BLaER1 treated with 17β-estradiol and CSF1 and Interleukin-3, amounts not matched to agents 10 nM and 100 nM (cell line): Measurements from ENCODE around the gene FAM174B.

Source experiments
- H3K27ac ChIP-seq, 11 experiments: shearing (Covaris generic); formaldehyde crosslinking; 2 replicates each; pipeline ENCODE4 v1.8.1; 2022
- H3K27me3 ChIP-seq, 11 experiments: shearing (Covaris generic); formaldehyde crosslinking; 2 replicates each; pipeline ENCODE4 v1.8.1; 2022
- H3K36me3 ChIP-seq, 11 experiments: shearing (Covaris generic); formaldehyde crosslinking; 2 replicates each; pipeline ENCODE4 v1.8.1; 2022
- H3K4me1 ChIP-seq, 10 experiments: shearing (Covaris generic); formaldehyde crosslinking; 2 replicates each; pipeline ENCODE4 v1.8.1; 2022
- H3K4me2 ChIP-seq, 11 experiments: shearing (Covaris generic); formaldehyde crosslinking; 2 replicates each; pipeline ENCODE4 v1.8.1; 2022
- H3K4me3 ChIP-seq, 10 experiments: shearing (Covaris generic); formaldehyde crosslinking; 2 replicates each; pipeline ENCODE4 v1.8.1; 2022
- H3K9ac ChIP-seq, 11 experiments: shearing (Covaris generic); formaldehyde crosslinking; 2 replicates each; pipeline ENCODE4 v1.8.1; 2022
- H3K9me3 ChIP-seq, 11 experiments: shearing (Covaris generic); formaldehyde crosslinking; replicated peaks in 1 of 11; 2 replicates each; pipeline ENCODE4 v1.8.1; 2022
- H4K20me1 ChIP-seq, 11 experiments: shearing (Covaris generic); formaldehyde crosslinking; 2 replicates each; pipeline ENCODE4 v1.8.1; 2022
- Cebpa-rat ChIP-seq, 11 experiments: shearing (Covaris generic); IDR thresholded peaks; 2 replicates each; pipeline ENCODE4 v1.8.1; 2022

Gene FAM174B

DNA sequence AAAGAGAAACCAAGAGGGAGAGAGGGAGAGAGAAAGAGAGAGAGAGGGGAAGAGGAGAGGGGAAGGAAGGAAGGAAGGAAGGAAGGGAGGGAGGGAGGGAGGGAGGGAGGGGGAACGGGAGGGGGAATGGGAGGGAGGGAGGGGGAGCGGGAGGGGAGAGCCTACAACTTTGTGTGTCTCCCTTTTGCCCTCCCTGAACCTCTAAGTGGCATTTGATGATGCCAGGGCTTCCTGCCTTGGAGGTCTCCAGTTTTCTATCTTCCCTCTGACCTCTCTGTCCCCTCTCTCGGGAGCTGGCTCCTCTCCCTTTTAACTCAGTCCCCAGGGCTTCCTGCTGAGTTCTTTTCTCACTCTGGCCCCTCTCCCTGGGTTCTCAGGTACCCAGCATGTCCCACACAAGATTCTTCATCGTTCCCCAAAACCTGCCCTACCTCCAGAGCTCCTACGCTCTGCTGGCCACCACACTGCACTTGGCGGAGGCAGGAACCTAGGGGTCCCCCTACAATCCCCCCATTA is 12.5 kb upstream of the FAM174B start:
- H3K9ac ChIP-seq = no peak overlapping the region
- peak overlapping the region in 1 of 11 experiments; percentile 45; a peak in 1 of 22 replicates for H3K27ac ChIP-seq
- peaks cover 0 to 34% (median 16%) of the 10 kb centered on the region in 10 experiments; a peak in 16 of 20 replicates for H3K4me1 ChIP-seq
- H3K9me3 ChIP-seq = no peaks in the 10 kb centered on the region
- H3K36me3 ChIP-seq = no peaks in the 10 kb centered on the region
- no peak overlapping the region for H3K4me3 ChIP-seq
- H4K20me1 ChIP-seq = no peaks in the 10 kb centered on the region
- no peaks in the 10 kb centered on the region for H3K27me3 ChIP-seq
- TF ChIP-seq Cebpa-rat (IDR thresholded peaks at IDR 0.05) = no peak
- H3K4me2 ChIP-seq = peak overlapping the region in 7 of 11 experiments; percentile 35 to 67 (median 57); a peak in 10 of 22 replicates

- TF ChIP-seq Cebpa-rat (IDR thresholded peaks at IDR 0.05) = no peak
- H3K27ac ChIP-seq = peak overlapping the region in 2 of 11 experiments; percentile 8 to 18; a peak in 2 of 22 replicates
- H3K4me2 ChIP-seq = peak overlapping the region in 8 of 11 experiments; percentile 14 to 67 (median 56); a peak in 14 of 22 replicates
- H3K9ac ChIP-seq = no peak overlapping the region
- no peaks in the 10 kb centered on the region for H3K27me3 ChIP-seq
- no peak overlapping the region for H3K4me3 ChIP-seq
- H3K9me3 ChIP-seq = no peaks in the 10 kb centered on the region
- no peaks in the 10 kb centered on the region for H4K20me1 ChIP-seq
- peaks cover 0 to 34% (median 16%) of the 10 kb centered on the region in 10 experiments; a peak in 16 of 20 replicates for H3K4me1 ChIP-seq
- no peaks in the 10 kb centered on the region for H3K36me3 ChIP-seq
Measured at GRCh38 chr15:92667287-92667904, 11.8 kb upstream of the FAM174B start.

GRCh38 chr15:92666780-92667179 is 11.2 kb upstream of the FAM174B start:
- Histone ChIP-seq H3K9me3 (no peaks in the 10 kb centered on the region), H3K36me3 (no peaks in the 10 kb centered on the region), H3K27me3 (no peaks in the 10 kb centered on the region), H3K27ac (peak overlapping the region in 2 of 11 experiments; percentile 8 to 18; a peak in 1 of 22 replicates), H3K4me3 (no peak overlapping the region), H4K20me1 (no peaks in the 10 kb centered on the region), H3K9ac (no peak overlapping the region), H3K4me2 (peak overlapping the region in 8 of 11 experiments; percentile 14 to 67 (median 56); a peak in 13 of 22 replicates), H3K4me1 (peaks cover 0 to 34% (median 16%) of the 10 kb centered on the region in 10 experiments; a peak in 16 of 20 replicates)
- 0 out of 22 replicates have a peak, but pooled peaks of 1 of the 11 experiments have one; percentile 18 for TF ChIP-seq Cebpa-rat (IDR thresholded peaks at IDR 0.05)

GRCh38 chr15:92665100-92665555 is 9.6 kb upstream of the FAM174B start:
- Histone ChIP-seq H3K4me2 (peak overlapping the region in 5 of 11 experiments; percentile 6 to 29 (median 16); a peak in 2 of 22 replicates), H3K9me3 (no peaks in the 10 kb centered on the region), H3K9ac (no peak overlapping the region), H3K4me3 (no peak overlapping the region), H3K27ac (no peak overlapping the region), H4K20me1 (no peaks in the 10 kb centered on the region), H3K36me3 (no peaks in the 10 kb centered on the region), H3K27me3 (no peaks in the 10 kb centered on the region), H3K4me1 (peaks cover 0 to 34% (median 16%) of the 10 kb centered on the region in 10 experiments; a peak in 16 of 20 replicates)
- no peak for TF ChIP-seq Cebpa-rat (IDR thresholded peaks at IDR 0.05)

- TF ChIP-seq Cebpa-rat (IDR thresholded peaks at IDR 0.05) = no peak
- Histone ChIP-seq H3K9ac (no peak overlapping the region), H3K4me1 (peaks cover 0 to 34% (median 16%) of the 10 kb centered on the region in 10 experiments; a peak in 16 of 20 replicates), H3K4me2 (no peak overlapping the region), H3K27me3 (no peaks in the 10 kb centered on the region), H3K36me3 (no peaks in the 10 kb centered on the region), H3K9me3 (no peaks in the 10 kb centered on the region), H3K4me3 (no peak overlapping the region), H4K20me1 (no peaks in the 10 kb centered on the region), H3K27ac (no peak overlapping the region)
Measured at GRCh38 chr15:92664178-92664900, 8.8 kb upstream of the FAM174B start.

DNA sequence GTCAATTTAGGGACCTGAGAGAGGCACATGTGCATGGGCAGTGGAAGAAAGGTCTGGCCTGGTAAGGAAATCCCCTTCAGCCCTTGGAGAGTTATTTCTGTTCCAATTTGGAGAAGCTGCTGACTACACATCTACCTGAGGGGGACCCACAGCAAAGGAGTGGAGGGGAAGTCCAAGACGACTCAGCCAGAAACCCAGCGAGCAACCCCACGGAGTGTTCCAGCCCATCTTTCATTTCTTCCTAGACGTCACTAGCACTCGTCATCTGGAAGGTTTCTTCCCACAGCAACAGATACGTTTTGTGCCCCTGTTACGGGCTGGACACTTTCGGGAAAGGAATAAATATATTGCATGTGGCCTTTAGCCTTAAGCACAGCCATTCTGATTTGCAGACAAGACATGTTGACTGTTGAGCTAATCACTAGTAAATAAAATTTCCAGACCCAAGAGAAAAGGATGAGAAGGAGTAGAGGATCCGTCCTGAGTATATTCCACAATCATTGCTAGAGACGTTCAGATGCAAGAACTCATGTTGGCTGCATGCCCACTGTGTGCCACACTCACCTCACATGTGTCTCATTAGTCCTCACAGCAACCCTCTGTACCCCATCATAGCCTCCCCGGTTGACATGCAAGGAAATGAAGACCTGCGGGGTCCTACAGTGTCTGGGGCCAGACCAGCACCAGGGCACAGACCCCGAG is 7.8 kb upstream of the FAM174B start:
- Histone ChIP-seq H3K9ac (no peak overlapping the region), H3K27me3 (no peaks in the 10 kb centered on the region), H3K9me3 (no peaks in the 10 kb centered on the region), H3K36me3 (no peaks in the 10 kb centered on the region), H3K4me1 (peaks cover 0 to 34% (median 16%) of the 10 kb centered on the region in 10 experiments; a peak in 16 of 20 replicates), H3K27ac (no peak overlapping the region), H4K20me1 (no peaks in the 10 kb centered on the region), H3K4me3 (no peak overlapping the region), H3K4me2 (no peak overlapping the region)
- TF ChIP-seq Cebpa-rat (IDR thresholded peaks at IDR 0.05) = no peak

- Histone ChIP-seq H3K9ac (no peak overlapping the region), H3K27ac (no peak overlapping the region), H4K20me1 (no peaks in the 10 kb centered on the region), H3K4me1 (peaks cover 0 to 29% (median 12%) of the 10 kb centered on the region in 10 experiments; a peak in 16 of 20 replicates), H3K27me3 (0 out of 22 replicates have a peak, but pooled peaks cover 0 to 1% (median 0%) of the 10 kb centered on the region in 11 experiments), H3K4me3 (no peak overlapping the region), H3K4me2 (no peak overlapping the region), H3K9me3 (no peaks in the 10 kb centered on the region), H3K36me3 (no peaks in the 10 kb centered on the region)
- TF ChIP-seq Cebpa-rat (IDR thresholded peaks at IDR 0.05) = no peak
Measured at GRCh38 chr15:92662762-92663161, 7.2 kb upstream of the FAM174B start.

GRCh38 chr15:92661956-92662355 is 6.4 kb upstream of the FAM174B start:
- peaks cover 0 to 21% (median 4%) of the 10 kb centered on the region in 10 experiments; a peak in 14 of 20 replicates for H3K4me1 ChIP-seq
- TF ChIP-seq Cebpa-rat (IDR thresholded peaks at IDR 0.05) = no peak

More at GRCh38 chr15:92661956-92662355, 6.4 kb upstream of the FAM174B start:
- Histone ChIP-seq H3K4me2 (no peak overlapping the region), H3K9ac (no peak overlapping the region), H3K4me3 (no peak overlapping the region), H3K27me3 (peaks cover 0 to 9% (median 3%) of the 10 kb centered on the region in 11 experiments; a peak in 19 of 22 replicates), H3K36me3 (no peaks in the 10 kb centered on the region), H3K27ac (no peak overlapping the region), H4K20me1 (no peaks in the 10 kb centered on the region), H3K9me3 (peaks cover under 1 to 3% (median 1%) of the 10 kb centered on the region in 11 experiments; a peak in 13 of 22 replicates)
